Amniotic epithelial cell (primary cell): ENCODE results near the gene GRIN3B.
"Not testable (repeated sequence)": the region's sequence is repeated elsewhere in the genome, so short reads cannot be mapped to it uniquely, and the experiment has no call there.

Experiments used
- DNase-seq: peaks from one replicate; pipeline ENCODE4 v3.0.0-alpha.2; 2010; ENCODE audit warnings: low read depth

GRIN3B gene

GRCh38 chr19:1000095-1000494 is at the start of gene GRIN3B:
Gene GRIN3B, plus strand, starts transcription at chr19:1000419. Its CDS starts 19 bp downstream, at chr19:1000438.
- peak; percentile 21 for DNase-seq

- no peak for DNase-seq
Measured at GRCh38 chr19:952049-952679, 48.1 kb upstream of the GRIN3B start.

GRCh38 chr19:952680-953444 is 47.4 kb upstream of the GRIN3B start:
- peak; percentile 71 for DNase-seq

- DNase-seq, result no peak
Measured at GRCh38 chr19:953445-954271, 46.6 kb upstream of the GRIN3B start.

GRCh38 chr19:954272-954671 is 45.9 kb upstream of the GRIN3B start:
- DNase-seq, result no peak

- peak; percentile 42 for DNase-seq
Measured at GRCh38 chr19:954672-955494, 45.3 kb upstream of the GRIN3B start.

GRCh38 chr19:955803-956765 is 44.1 kb upstream of the GRIN3B start:
- DNase-seq, result peak; percentile 55

GRCh38 chr19:956766-957440 is 43.3 kb upstream of the GRIN3B start:
- no peak for DNase-seq

GRCh38 chr19:957578-957977 is 42.6 kb upstream of the GRIN3B start:
- not testable (repeated sequence) for DNase-seq

- DNase-seq, result peak; percentile 88
Measured at GRCh38 chr19:958967-959855, 41.0 kb upstream of the GRIN3B start.

GRCh38 chr19:960020-960419 is 40.2 kb upstream of the GRIN3B start:
- no peak for DNase-seq

- DNase-seq, result no peak
Measured at GRCh38 chr19:960601-960938, 39.6 kb upstream of the GRIN3B start.

GRCh38 chr19:961866-962620 is 38.2 kb upstream of the GRIN3B start:
- DNase-seq, result peak; percentile 75

- DNase-seq, result no peak
Measured at GRCh38 chr19:962683-963400, 37.4 kb upstream of the GRIN3B start.

GRCh38 chr19:963486-963951 is 36.7 kb upstream of the GRIN3B start:
- DNase-seq, result peak; percentile 42

- DNase-seq, result no peak
Measured at GRCh38 chr19:964116-964520, 36.1 kb upstream of the GRIN3B start.
